Keratinocyte (primary cell): ENCODE results near the gene NT5C3A.

Experiments used
- CTCF ChIP-seq, 3 experiments: IDR thresholded peaks in 1 of 3; conservative IDR thresholded peaks in 1 of 3; optimal IDR thresholded peaks in 1 of 3; 2 replicates in 2 of 3; 3 replicates in 1 of 3; pipeline versions ENCODE3 to v1.5.1; 2011; ENCODE audit warnings: low read length in 3 of 3, mild to moderate bottlenecking in 3 of 3, moderate library complexity in 2 of 3, control low read depth in 1 of 3, inconsistent platforms in 1 of 3; ENCODE audit not compliant: insufficient read depth in 2 of 3; ENCODE audit errors: extremely low read depth in 1 of 3
- EZH2 ChIP-seq: IDR thresholded peaks from one replicate; pipeline ENCODE4 v1.6.1; 2012; ENCODE audit warnings: inconsistent platforms, mild to moderate bottlenecking, low read length, moderate library complexity

DNA sequence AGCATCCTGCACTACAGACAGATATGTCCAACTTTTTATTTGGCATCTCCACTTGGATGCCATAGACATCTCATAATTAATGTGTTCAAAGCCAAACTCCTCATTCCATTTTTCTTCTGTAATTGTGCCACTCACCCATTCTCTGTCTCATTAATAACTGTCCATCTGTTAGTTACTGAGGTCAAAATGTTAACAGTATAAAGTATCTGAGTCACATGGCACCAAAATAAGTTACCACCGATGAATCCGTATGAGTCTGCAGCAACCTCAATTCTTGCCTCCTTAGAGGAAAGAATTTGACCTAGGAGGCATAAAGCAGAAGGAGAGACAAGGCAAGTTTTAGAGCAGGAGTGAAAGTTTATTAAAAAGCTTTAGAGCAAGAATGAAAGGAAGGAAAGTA is 16.5 kb upstream of the NT5C3A start:
- TF ChIP-seq CTCF (optimal IDR thresholded peaks at IDR 0.05 in 1 of 3, IDR thresholded peaks at IDR 0.05 in 1 of 3, conservative IDR thresholded peaks at IDR 0.05 in 1 of 3; ENCODE audit: extremely low read depth in 1 of 3, insufficient read depth in 2 of 3, low read length in 3 of 3) = no peak
- TF ChIP-seq EZH2 = no peak
